Measurements from ENCODE around the gene SOX5. TPM values are rescaled to one million over a fixed set of nuclear protein-coding genes. Genes with fewer than 3 reads are reported as not detected.

Gene SOX5
- total RNA-seq, 1 experiment from 2014 or later: 3.1 TPM

DNA sequence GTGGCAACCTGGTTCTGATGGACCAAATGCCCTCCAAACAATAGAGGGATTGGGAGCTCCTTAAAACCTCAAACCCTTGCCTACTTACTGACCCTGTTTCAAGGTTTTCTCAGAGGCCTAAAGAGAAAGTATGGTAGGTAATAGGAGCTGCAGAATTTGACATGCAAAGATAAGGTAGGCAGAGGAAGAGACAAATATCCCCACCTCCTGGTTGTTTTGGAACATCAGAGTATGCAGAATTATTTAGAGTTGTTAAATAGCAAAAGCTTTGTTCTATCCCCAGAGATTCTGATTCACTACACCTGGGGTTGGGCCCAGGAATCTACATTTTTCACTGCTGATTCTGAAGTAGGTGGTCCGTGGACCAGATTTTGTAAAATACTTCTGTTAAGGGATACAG is 421.2 kb downstream of the SOX5 start:
- Histone ChIP-seq H3K23ac (ENCODE audit: insufficient read length, low read depth, low read length) (no peak overlapping the region), H2BK20ac (ENCODE audit: low read depth, low read length, poor library complexity, severe bottlenecking) (no peak overlapping the region), H3T11ph (ENCODE audit: low read length) (no peak overlapping the region), H2AK5ac (ENCODE audit: insufficient read length, low read length) (no peak overlapping the region), H3K27ac (ENCODE audit: insufficient read length, low read depth, low read length) (no peak overlapping the region), H4K5ac (ENCODE audit: insufficient read length, low read depth, low read length) (no peak overlapping the region), H3K27me3 (ENCODE audit: insufficient read depth, low read length) (no peaks in the 10 kb centered on the region), H3K79me1 (ENCODE audit: insufficient read depth, low read depth, low read length, poor library complexity, severe bottlenecking) (no peaks in the 10 kb centered on the region), H2BK15ac (ENCODE audit: low read depth, low read length) (no peak overlapping the region), H2AFZ (ENCODE audit: low read length) (no peak overlapping the region), H2BK12ac (ENCODE audit: insufficient read length, low read depth, low read length) (no peak overlapping the region), H2BK120ac (ENCODE audit: low read depth, low read length, poor library complexity, severe bottlenecking) (no peak overlapping the region), H4K20me1 (ENCODE audit: control insufficient read depth, insufficient read depth, insufficient read length) (no peaks in the 10 kb centered on the region), H3K56ac (ENCODE audit: insufficient read length, low read depth, low read length) (no peak overlapping the region), H3K4me1 (ENCODE audit: insufficient read depth, low read length) (no peaks in the 10 kb centered on the region; the same call in 1 of the 2 replicates), H3K23me2 (ENCODE audit: insufficient read length, low read depth, low read length, poor library complexity, severe bottlenecking) (no peaks in the 10 kb centered on the region), H3K18ac (ENCODE audit: insufficient read length, low read depth, low read length) (no peak overlapping the region), H4K8ac (replicated peaks; ENCODE audit: insufficient read length, low read depth, low read length) (no peak overlapping the region), H3K9me3 (ENCODE audit: control insufficient read depth, low read depth, low read length) (no peaks in the 10 kb centered on the region), H3K9ac (ENCODE audit: extremely low read depth, insufficient read length, low read length) (no peak overlapping the region), H3K4ac (ENCODE audit: low read depth, low read length) (no peak overlapping the region), H2BK5ac (ENCODE audit: insufficient read length, low read length) (no peak overlapping the region), H3K79me2 (ENCODE audit: insufficient read depth, low read length) (no peaks in the 10 kb centered on the region), H4K91ac (ENCODE audit: insufficient read length, low read depth, low read length) (no peak overlapping the region), H3K14ac (ENCODE audit: insufficient read depth, low read length) (no peak overlapping the region), H3K4me2 (ENCODE audit: insufficient read depth, insufficient read length, low read length) (no peak overlapping the region)
- Mint-ChIP-seq H3K36me3 (ENCODE audit: insufficient read depth in 1 of 3, low read depth in 3 of 3) (peaks cover 2 to 9% (median 7%) of the 10 kb centered on the region in 3 experiments; a peak in 6 of 7 replicates), H3K4me3 (no peak overlapping the region), H3K27ac (no peak overlapping the region), H3K4me1 (peaks cover 8 to 9% of the 10 kb centered on the region in 2 experiments), H3K27me3 (ENCODE audit: low read depth) (no peaks in the 10 kb centered on the region), H3K9me3 (peaks cover 10 to 13% of the 10 kb centered on the region in 2 experiments)
- TF ChIP-seq, protein P1, sequence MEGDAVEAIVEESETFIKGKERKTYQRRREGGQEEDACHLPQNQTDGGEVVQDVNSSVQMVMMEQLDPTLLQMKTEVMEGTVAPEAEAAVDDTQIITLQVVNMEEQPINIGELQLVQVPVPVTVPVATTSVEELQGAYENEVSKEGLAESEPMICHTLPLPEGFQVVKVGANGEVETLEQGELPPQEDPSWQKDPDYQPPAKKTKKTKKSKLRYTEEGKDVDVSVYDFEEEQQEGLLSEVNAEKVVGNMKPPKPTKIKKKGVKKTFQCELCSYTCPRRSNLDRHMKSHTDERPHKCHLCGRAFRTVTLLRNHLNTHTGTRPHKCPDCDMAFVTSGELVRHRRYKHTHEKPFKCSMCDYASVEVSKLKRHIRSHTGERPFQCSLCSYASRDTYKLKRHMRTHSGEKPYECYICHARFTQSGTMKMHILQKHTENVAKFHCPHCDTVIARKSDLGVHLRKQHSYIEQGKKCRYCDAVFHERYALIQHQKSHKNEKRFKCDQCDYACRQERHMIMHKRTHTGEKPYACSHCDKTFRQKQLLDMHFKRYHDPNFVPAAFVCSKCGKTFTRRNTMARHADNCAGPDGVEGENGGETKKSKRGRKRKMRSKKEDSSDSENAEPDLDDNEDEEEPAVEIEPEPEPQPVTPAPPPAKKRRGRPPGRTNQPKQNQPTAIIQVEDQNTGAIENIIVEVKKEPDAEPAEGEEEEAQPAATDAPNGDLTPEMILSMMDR (conservative IDR thresholded peaks at IDR 0.05): peak; percentile 21; the same call in 1 of the 3 replicates
- no peak for DNase-seq
- no CpG with 5 or more reads among the region's 1 CpG for WGBS (ENCODE audit: extremely low coverage, insufficient read length, low lambda C conversion rate)

Data from H9 (cell line).